ENCODE results near the gene TMEM128.

GRCh38 chr4:4289055-4289454 lies 41.0 kb upstream of the TMEM128 start:
- TF ChIP-seq, protein P1, sequence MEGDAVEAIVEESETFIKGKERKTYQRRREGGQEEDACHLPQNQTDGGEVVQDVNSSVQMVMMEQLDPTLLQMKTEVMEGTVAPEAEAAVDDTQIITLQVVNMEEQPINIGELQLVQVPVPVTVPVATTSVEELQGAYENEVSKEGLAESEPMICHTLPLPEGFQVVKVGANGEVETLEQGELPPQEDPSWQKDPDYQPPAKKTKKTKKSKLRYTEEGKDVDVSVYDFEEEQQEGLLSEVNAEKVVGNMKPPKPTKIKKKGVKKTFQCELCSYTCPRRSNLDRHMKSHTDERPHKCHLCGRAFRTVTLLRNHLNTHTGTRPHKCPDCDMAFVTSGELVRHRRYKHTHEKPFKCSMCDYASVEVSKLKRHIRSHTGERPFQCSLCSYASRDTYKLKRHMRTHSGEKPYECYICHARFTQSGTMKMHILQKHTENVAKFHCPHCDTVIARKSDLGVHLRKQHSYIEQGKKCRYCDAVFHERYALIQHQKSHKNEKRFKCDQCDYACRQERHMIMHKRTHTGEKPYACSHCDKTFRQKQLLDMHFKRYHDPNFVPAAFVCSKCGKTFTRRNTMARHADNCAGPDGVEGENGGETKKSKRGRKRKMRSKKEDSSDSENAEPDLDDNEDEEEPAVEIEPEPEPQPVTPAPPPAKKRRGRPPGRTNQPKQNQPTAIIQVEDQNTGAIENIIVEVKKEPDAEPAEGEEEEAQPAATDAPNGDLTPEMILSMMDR (IDR thresholded peaks at IDR 0.05), result no peak
- TF ChIP-seq POLR2A (IDR thresholded peaks at IDR 0.05), result no peak
